CD4-positive, CD25-positive, alpha-beta regulatory T cell (primary cell): ENCODE measurements around the gene PGA4. TPM values are rescaled to one million over a fixed set of nuclear protein-coding genes. Genes with fewer than 3 reads are reported as not detected.

Source experiments
- ATAC-seq, 2 donors: fragments of 150-1000 bp; cut with Tn5 transposase; one replicate each; pipeline ENCODE4 v1.10.0; 2021; ENCODE audit warnings: low read depth in 2 of 2, moderate number of reproducible peaks in 2 of 2, moderate library complexity in 1 of 2
- DNase-seq, 3 donors: peaks; one replicate each; pipeline versions ENCODE4 v3.0.0 to v3.0.0-alpha.2; 2012 to 2022; ENCODE audit warnings: mixed read lengths in 1 of 3
- H3K27ac ChIP-seq: one replicate; pipeline ENCODE4 v1.7.0; 2013; ENCODE audit warnings: mild to moderate bottlenecking, low read length; ENCODE audit not compliant: insufficient read depth, poor library complexity, severe bottlenecking
- H3K27me3 ChIP-seq: one replicate; pipeline ENCODE4 v1.7.0; 2013; ENCODE audit warnings: low read length; ENCODE audit not compliant: control insufficient read depth, insufficient read depth
- H3K36me3 ChIP-seq: one replicate; pipeline ENCODE4 v1.7.0; 2013; ENCODE audit warnings: mild to moderate bottlenecking, low read length, moderate library complexity; ENCODE audit not compliant: control insufficient read depth, insufficient read depth
- H3K4me1 ChIP-seq: 2 replicates; pipeline ENCODE4 v1.7.0; 2013; ENCODE audit warnings: mild to moderate bottlenecking, low read length; ENCODE audit not compliant: insufficient read depth, control insufficient read depth, poor library complexity, severe bottlenecking
- H3K4me3 ChIP-seq: one replicate; pipeline ENCODE4 v1.7.0; 2013; ENCODE audit warnings: low read depth, mild to moderate bottlenecking, low read length, moderate library complexity
- H3K9me3 ChIP-seq, 2 experiments: 1 replicate in 1 of 2; 2 replicates in 1 of 2; pipeline ENCODE4 v1.7.0; 2013; ENCODE audit warnings: low read length in 2 of 2, mild to moderate bottlenecking in 1 of 2, moderate library complexity in 1 of 2; ENCODE audit not compliant: control insufficient read depth in 2 of 2
- H3K27ac Mint-ChIP-seq, 3 donors: one replicate each; pipeline ENCODE4 v1.8.0; 2020 to 2022; ENCODE audit warnings: mild to moderate bottlenecking in 3 of 3, mixed read lengths in 3 of 3, moderate library complexity in 2 of 3
- H3K27me3 Mint-ChIP-seq: one replicate; pipeline ENCODE4 v1.8.0; 2022; ENCODE audit warnings: mild to moderate bottlenecking, mixed read lengths
- H3K36me3 Mint-ChIP-seq: one replicate; pipeline ENCODE4 v1.8.0; 2020; ENCODE audit warnings: mixed read lengths
- H3K4me1 Mint-ChIP-seq, 4 donors: one replicate each; pipeline ENCODE4 v1.8.0; 2020 to 2022; ENCODE audit warnings: mixed read lengths in 4 of 4, mild to moderate bottlenecking in 1 of 4
- H3K4me3 Mint-ChIP-seq, 4 donors: one replicate each; pipeline ENCODE4 v1.8.0; 2020 to 2022; ENCODE audit warnings: mild to moderate bottlenecking in 4 of 4, mixed read lengths in 4 of 4, moderate library complexity in 3 of 4
- H3K9me3 Mint-ChIP-seq, 7 donors: one replicate each; pipeline ENCODE4 v1.8.0; 2020 to 2022; ENCODE audit warnings: mixed read lengths in 7 of 7, mild to moderate bottlenecking in 3 of 7, moderate library complexity in 2 of 7
- polyA plus RNA-seq, 4 donors: library from polyadenylated mRNA; unstranded; fragments of 300-500 nt; fragmentation: Illumina TruSeq; gene quantifications; one replicate each; pipeline ENCODE4 v1.2.3, GENCODE V29; 2021
- total RNA-seq: library from RNA; stranded (reverse); gene quantifications from one replicate; pipeline ENCODE4 v1.2.3, GENCODE V29; 2022

Gene PGA4
- total and polyA plus RNA-seq, 5 donors from 2014 or later = not detected

- no peak overlapping the region for H3K27ac ChIP-seq
- no peaks in the 10 kb centered on the region for H3K4me1 ChIP-seq
- no peaks in the 10 kb centered on the region for H3K4me1 Mint-ChIP-seq
- no peaks in the 10 kb centered on the region for H3K27me3 ChIP-seq
- H3K9me3 ChIP-seq = no peaks in the 10 kb centered on the region
- no peaks in the 10 kb centered on the region for H3K36me3 ChIP-seq
- no peak overlapping the region for H3K27ac Mint-ChIP-seq
- peak; percentile 59 to 66 for ATAC-seq
- H3K4me3 Mint-ChIP-seq = no peak overlapping the region
- peak; percentile 31 to 74 (median 45) for DNase-seq
- H3K9me3 Mint-ChIP-seq = no peaks in the 10 kb centered on the region
- no peak overlapping the region for H3K4me3 ChIP-seq
- no peaks in the 10 kb centered on the region for H3K36me3 Mint-ChIP-seq
- peaks cover 10% of the 10 kb centered on the region for H3K27me3 Mint-ChIP-seq
These were observed 32.4 kb downstream of the PGA4 start for GRCh38 chr11:61254403-61255025.

- no peaks in the 10 kb centered on the region for H3K4me1 ChIP-seq
- peaks cover 4% of the 10 kb centered on the region for H3K27me3 Mint-ChIP-seq
- H3K27ac ChIP-seq = no peak overlapping the region
- H3K36me3 Mint-ChIP-seq = no peaks in the 10 kb centered on the region
- no peaks in the 10 kb centered on the region for H3K27me3 ChIP-seq
- no peak overlapping the region for H3K4me3 Mint-ChIP-seq
- H3K4me1 Mint-ChIP-seq = no peaks in the 10 kb centered on the region
- H3K4me3 ChIP-seq = no peak overlapping the region
- no peaks in the 10 kb centered on the region for H3K36me3 ChIP-seq
- no peak overlapping the region for H3K27ac Mint-ChIP-seq
- H3K9me3 Mint-ChIP-seq = no peaks in the 10 kb centered on the region
- ATAC-seq (no peak), DNase-seq (no peak)
- H3K9me3 ChIP-seq = no peaks in the 10 kb centered on the region
These were observed 34.7 kb downstream of the PGA4 start for GRCh38 chr11:61256710-61257482.

GRCh38 chr11:61258546-61258945 is 36.4 kb downstream of the PGA4 start:
- no peak for DNase-seq
- Histone ChIP-seq H3K4me1 (no peaks in the 10 kb centered on the region), H3K9me3 (no peaks in the 10 kb centered on the region), H3K27me3 (no peaks in the 10 kb centered on the region), H3K36me3 (no peaks in the 10 kb centered on the region), H3K27ac (no peak overlapping the region), H3K4me3 (no peak overlapping the region)
- H3K27ac Mint-ChIP-seq = no peak overlapping the region
- H3K36me3 Mint-ChIP-seq = no peaks in the 10 kb centered on the region
- peaks cover 0 to 2% (median 0%) of the 10 kb centered on the region in 7 donors for H3K9me3 Mint-ChIP-seq
- H3K4me1 Mint-ChIP-seq = no peaks in the 10 kb centered on the region
- no peak for ATAC-seq
- H3K4me3 Mint-ChIP-seq = no peak overlapping the region
- peaks cover 12% of the 10 kb centered on the region for H3K27me3 Mint-ChIP-seq

GRCh38 chr11:61259363-61259762 is 37.2 kb downstream of the PGA4 start:
- Mint-ChIP-seq H3K27me3 (peaks cover 12% of the 10 kb centered on the region), H3K4me3 (no peak overlapping the region), H3K36me3 (no peaks in the 10 kb centered on the region), H3K4me1 (no peaks in the 10 kb centered on the region), H3K27ac (no peak overlapping the region), H3K9me3 (peaks cover 0 to 4% (median 0%) of the 10 kb centered on the region in 7 donors)
- no peak overlapping the region for H3K27ac ChIP-seq
- no peaks in the 10 kb centered on the region for H3K4me1 ChIP-seq
- no peak for ATAC-seq
- H3K27me3 ChIP-seq = no peaks in the 10 kb centered on the region
- DNase-seq = no peak
- no peak overlapping the region for H3K4me3 ChIP-seq
- no peaks in the 10 kb centered on the region for H3K9me3 ChIP-seq
- no peaks in the 10 kb centered on the region for H3K36me3 ChIP-seq

GRCh38 chr11:61264371-61264770 is 42.2 kb downstream of the PGA4 start:
- H3K4me3 ChIP-seq = no peak overlapping the region
- no peak overlapping the region for H3K27ac ChIP-seq
- Mint-ChIP-seq H3K36me3 (no peaks in the 10 kb centered on the region), H3K4me1 (no peaks in the 10 kb centered on the region), H3K4me3 (no peak overlapping the region), H3K27ac (no peak overlapping the region), H3K9me3 (peaks cover 0 to 4% (median 0%) of the 10 kb centered on the region in 7 donors), H3K27me3 (peaks cover 11% of the 10 kb centered on the region)
- H3K36me3 ChIP-seq = no peaks in the 10 kb centered on the region
- ATAC-seq = no peak
- no peaks in the 10 kb centered on the region for H3K4me1 ChIP-seq
- H3K27me3 ChIP-seq = no peaks in the 10 kb centered on the region
- no peaks in the 10 kb centered on the region for H3K9me3 ChIP-seq
- no peak for DNase-seq

- Mint-ChIP-seq H3K9me3 (peaks cover 0 to 4% (median 0%) of the 10 kb centered on the region in 7 donors), H3K36me3 (no peaks in the 10 kb centered on the region), H3K27me3 (peaks cover 11% of the 10 kb centered on the region), H3K4me3 (no peak overlapping the region), H3K4me1 (no peaks in the 10 kb centered on the region), H3K27ac (no peak overlapping the region)
- Histone ChIP-seq H3K36me3 (no peaks in the 10 kb centered on the region), H3K27ac (no peak overlapping the region), H3K27me3 (no peaks in the 10 kb centered on the region), H3K4me3 (no peak overlapping the region), H3K9me3 (no peaks in the 10 kb centered on the region), H3K4me1 (no peaks in the 10 kb centered on the region)
- no peak for DNase-seq
- ATAC-seq = no peak
These were observed 42.6 kb downstream of the PGA4 start for GRCh38 chr11:61264795-61265194.

GRCh38 chr11:61265357-61265756 is 43.2 kb downstream of the PGA4 start:
- Mint-ChIP-seq H3K36me3 (no peaks in the 10 kb centered on the region), H3K27ac (no peak overlapping the region), H3K9me3 (peaks cover 0 to 4% (median 0%) of the 10 kb centered on the region in 7 donors), H3K4me3 (no peak overlapping the region), H3K4me1 (peaks cover 0 to 4% (median 0%) of the 10 kb centered on the region in 4 donors), H3K27me3 (peaks cover 11% of the 10 kb centered on the region)
- no peaks in the 10 kb centered on the region for H3K36me3 ChIP-seq
- no peak for DNase-seq
- no peaks in the 10 kb centered on the region for H3K9me3 ChIP-seq
- no peak overlapping the region for H3K4me3 ChIP-seq
- H3K27me3 ChIP-seq = no peaks in the 10 kb centered on the region
- no peaks in the 10 kb centered on the region for H3K4me1 ChIP-seq
- no peak for ATAC-seq
- no peak overlapping the region for H3K27ac ChIP-seq

- Mint-ChIP-seq H3K4me3 (no peak overlapping the region), H3K9me3 (peaks cover 0 to 4% (median 0%) of the 10 kb centered on the region in 7 donors), H3K27me3 (peaks cover 11% of the 10 kb centered on the region), H3K36me3 (no peaks in the 10 kb centered on the region), H3K27ac (no peak overlapping the region), H3K4me1 (peaks cover 0 to 4% (median 0%) of the 10 kb centered on the region in 4 donors)
- Histone ChIP-seq H3K4me3 (no peak overlapping the region), H3K27me3 (no peaks in the 10 kb centered on the region), H3K9me3 (no peaks in the 10 kb centered on the region), H3K36me3 (no peaks in the 10 kb centered on the region), H3K27ac (no peak overlapping the region), H3K4me1 (no peaks in the 10 kb centered on the region)
- no peak for DNase-seq
- no peak for ATAC-seq
These were observed 44.5 kb downstream of the PGA4 start for GRCh38 chr11:61266602-61267001.
